OCI-LY7 (cell line): ENCODE results near the gene ORC2. TPM values are rescaled to one million over a fixed set of nuclear protein-coding genes. Genes with fewer than 3 reads are reported as not detected.
"Not testable (repeated sequence)": the region's sequence is repeated elsewhere in the genome, so short reads cannot be mapped to it uniquely, and the experiment has no call there.

Source experiments
- BruUV-seq: library from RNA; stranded (reverse); fragments of 400-500 nt; replicated peaks from 2 replicates; lab custom pipeline; 2021; lab: Mats Ljungman, UMichigan
- CTCF ChIA-PET: fragments of 300-600 bp; sonication (Branson Sonifier 250); formaldehyde crosslinking; loops from one replicate; lab custom pipeline; 2022; ENCODE audit warnings: antibody characterized with exemption; ENCODE audit not compliant: unreplicated experiment; lab: Charles Lee
- POLR2A ChIA-PET: fragments of 300-600 bp; sonication (Branson Sonifier 250); formaldehyde crosslinking; loops from one replicate; lab custom pipeline; 2022; ENCODE audit warnings: antibody characterized with exemption; lab: Charles Lee
- DNase-seq: peaks from one replicate; pipeline ENCODE4 v3.0.0-alpha.2; 2015; ENCODE audit warnings: low spot score
- H2AFZ ChIP-seq: fragments of 200-600 bp; sonication (generic), shearing (Covaris generic); 2 replicates; pipeline ENCODE4 v1.6.1; 2014; ENCODE audit warnings: mild to moderate bottlenecking, antibody characterized with exemption, low read length, moderate library complexity
- H3K27ac ChIP-seq: fragments of 200-600 bp; sonication (generic); 2 replicates; pipeline ENCODE4 v1.5.1; 2014; ENCODE audit warnings: mixed run types, low read depth, mild to moderate bottlenecking, moderate library complexity, low read length, inconsistent platforms; ENCODE audit not compliant: poor library complexity, severe bottlenecking
- H3K36me3 ChIP-seq: fragments of 200-600 bp; sonication (generic); 2 replicates; pipeline ENCODE4 v1.6.1; 2014; ENCODE audit warnings: mild to moderate bottlenecking, antibody characterized with exemption, low read length, moderate library complexity, mixed read lengths; ENCODE audit not compliant: insufficient read depth
- H3K4me1 ChIP-seq: fragments of 200-600 bp; sonication (generic); 2 replicates; pipeline ENCODE4 v1.5.1; 2014; ENCODE audit warnings: mild to moderate bottlenecking, low read length; ENCODE audit not compliant: insufficient read depth, poor library complexity, severe bottlenecking
- H3K4me2 ChIP-seq: fragments of 200-600 bp; sonication (generic); 2 replicates; pipeline ENCODE4 v1.6.1; 2014; ENCODE audit warnings: mild to moderate bottlenecking, low read length
- H3K4me3 ChIP-seq: fragments of 200-600 bp; sonication (generic); 2 replicates; pipeline ENCODE4 v1.5.1; 2014; ENCODE audit warnings: mild to moderate bottlenecking, low read depth, low read length; ENCODE audit not compliant: poor library complexity, severe bottlenecking
- H3K79me2 ChIP-seq: fragments of 200-600 bp; sonication (generic); 2 replicates; pipeline ENCODE4 v1.6.1; 2016; ENCODE audit warnings: low read depth, mild to moderate bottlenecking, low read length, moderate library complexity, mixed read lengths; ENCODE audit not compliant: insufficient read depth
- H3K9me2 ChIP-seq: fragments of 200-600 bp; sonication (generic); 2 replicates; pipeline ENCODE4 v1.6.1; 2016; ENCODE audit warnings: mild to moderate bottlenecking, low read length, mixed read lengths; ENCODE audit not compliant: insufficient read depth
- H3K9me3 ChIP-seq: fragments of 200-600 bp; sonication (generic); 2 replicates; pipeline ENCODE4 v1.6.1; 2014; ENCODE audit warnings: mild to moderate bottlenecking, mixed run types, low read length, mixed read lengths
- H4K20me1 ChIP-seq: fragments of 200-600 bp; sonication (generic); 2 replicates; pipeline ENCODE4 v1.6.1; 2014; ENCODE audit warnings: mild to moderate bottlenecking, antibody characterized with exemption, low read length, moderate library complexity, mixed read lengths; ENCODE audit not compliant: insufficient read depth
- CTCF ChIP-seq: fragments of 200-600 bp; sonication (generic); conservative IDR thresholded peaks from 2 replicates; pipeline ENCODE4 v1.5.1; 2014; ENCODE audit warnings: mild to moderate bottlenecking, antibody characterized with exemption, low read length, moderate library complexity, mixed read lengths
- EZH2phosphoT487 ChIP-seq: fragments of 200-600 bp; sonication (generic); IDR thresholded peaks from 2 replicates; pipeline ENCODE4 v1.6.1; 2018; ENCODE audit warnings: low read depth, borderline replicate concordance, mild to moderate bottlenecking, mixed run types, antibody characterized with exemption, low read length, moderate library complexity, mixed read lengths
- intact Hi-C: fragments of 100-400 bp; cut with micrococcal nuclease; formaldehyde crosslinking; loops from one replicate; pipeline ENCODE4 v1.10.0; 2022; ENCODE audit not compliant: unreplicated experiment
- total RNA-seq, 2 experiments: library from RNA; depleted of rRNA in 1 of 2; stranded (reverse); fragments of >200 nt in 1 of 2; shearing (Covaris generic) in 1 of 2; gene quantifications; 2 replicates each; pipeline ENCODE4 v1.2.3, GENCODE V29; 2014 to 2022

ORC2 gene
- total RNA-seq, 2 experiments from 2014 or later: 14.9 to 46.1 TPM

- no peaks in the 10 kb centered on the region for H3K9me3 ChIP-seq
- no TSS peak for BruUV-seq
- POLR2A ChIA-PET: interaction anchor here (1.2 kb wide), 1 partner anchor 10 kb away, joined by 5 read pairs; no protein-coding TSS in a partner anchor
- no peaks in the 10 kb centered on the region for H3K79me2 ChIP-seq
- intact Hi-C loops: no loop called here
- no peak overlapping the region for H3K4me3 ChIP-seq
- H3K27ac ChIP-seq: no peak overlapping the region
- no peaks in the 10 kb centered on the region for H3K9me2 ChIP-seq
- no peak overlapping the region for H3K4me2 ChIP-seq
- CTCF ChIA-PET: no interaction called here
- DNase-seq: no peak
- H2AFZ ChIP-seq: no peak overlapping the region
- peaks cover 96% of the 10 kb centered on the region for H3K36me3 ChIP-seq
- no peak for TF ChIP-seq CTCF
- TF ChIP-seq EZH2phosphoT487: no peak
- no peaks in the 10 kb centered on the region for H4K20me1 ChIP-seq
- peaks cover 5% of the 10 kb centered on the region for H3K4me1 ChIP-seq
These were observed 64.0 kb downstream of the ORC2 start for GRCh38 chr2:200899482-200899881.

- peak within 1 kb of the TSS; percentile 90 for H3K4me3 ChIP-seq
- H3K9me2 ChIP-seq: no peaks in the 10 kb centered on the region
- ChIA-PET POLR2A (interaction anchor here (0.5 to 2.1 kb wide), 22 partner anchors 10 to 1591 kb away, joined by 3 to 22 read pairs (median 4); partner anchors contain the start of genes CLK1, HYCC2, NDUFB3 and ORC2), CTCF (no interaction called here)
- peak within 1 kb of the TSS; percentile 89 for H2AFZ ChIP-seq
- BruUV-seq: no TSS peak
- H3K9me3 ChIP-seq: no peaks in the 10 kb centered on the region
- peaks cover 69% of the 10 kb centered on the region for H3K79me2 ChIP-seq
- intact Hi-C loops: loop anchor here (1.0 to 10.0 kb wide), 5 partner anchors 25 to 374 kb away; partner anchors contain the start of genes CLK1 and KCTD18
- H4K20me1 ChIP-seq: peaks cover 4% of the 10 kb centered on the region; the same call in 1 of the 2 replicates
- peak within 1 kb of the TSS; percentile 98 for H3K27ac ChIP-seq
- TF ChIP-seq EZH2phosphoT487 (no peak), CTCF (peak; percentile 39; the same call in 1 of the 2 replicates)
- H3K36me3 ChIP-seq: peaks cover 34% of the 10 kb centered on the region
- DNase-seq: peak; percentile 99
- H3K4me2 ChIP-seq: peak within 1 kb of the TSS; percentile 78
- H3K4me1 ChIP-seq: peaks cover 52% of the 10 kb centered on the region
These were observed 74.5 kb downstream of the ORC2 start, which contains the start of the genes NIF3L1 and PPIL3 for GRCh38 chr2:200888704-200889625. TSS of gene NIF3L1 (plus strand) at chr2:200889371. CDS start at chr2:200891944, 2,573 bp downstream. TSS of gene PPIL3 (minus strand) at chr2:200889077. CDS start at chr2:200887615, 1,462 bp downstream.

- H3K27ac ChIP-seq, H3K9me2 ChIP-seq, CTCF ChIA-PET, H3K4me2 ChIP-seq, DNase-seq, BruUV-seq, H3K4me3 ChIP-seq, H4K20me1 ChIP-seq, H3K9me3 ChIP-seq, H2AFZ ChIP-seq: not testable (repeated sequence)
- intact Hi-C loops: loop anchor here (10.0 kb wide), 1 partner anchor 367 kb away; the partner anchor contains the start of gene KCTD18
- peaks cover 13% of the 10 kb centered on the region for H3K4me1 ChIP-seq
- H3K79me2 ChIP-seq: peaks cover 16% of the 10 kb centered on the region
- POLR2A ChIA-PET: interaction anchor here (0.6 to 1.5 kb wide), 3 partner anchors 16 to 93 kb away, joined by 3 to 11 read pairs (median 3); no protein-coding TSS in a partner anchor
- H3K36me3 ChIP-seq: peaks cover 79% of the 10 kb centered on the region
These were observed 81.7 kb downstream of the ORC2 start for GRCh38 chr2:200881715-200882249.
